CD4-positive, alpha-beta T cell (primary cell): ENCODE measurements around the gene LYRM9. TPM values are rescaled to one million over a fixed set of nuclear protein-coding genes. Genes with fewer than 3 reads are reported as not detected.

Experiments
- ATAC-seq: fragments of 200-7000 bp; cut with Tn5 transposase; one replicate; pipeline ENCODE4 v1.10.0; 2022; ENCODE audit warnings: mild to moderate bottlenecking; ENCODE audit not compliant: poor library complexity
- CTCF ChIA-PET: fragments of 350-600 bp; sonication (Branson Sonifier 250); formaldehyde crosslinking; loops from one replicate; lab custom pipeline; 2021; ENCODE audit warnings: antibody characterized with exemption, inconsistent platforms; lab: Charles Lee
- POLR2A ChIA-PET: fragments of 350-600 bp; sonication (Branson Sonifier 250); formaldehyde crosslinking; loops from one replicate; lab custom pipeline; 2021; ENCODE audit warnings: antibody characterized with exemption, inconsistent platforms; lab: Charles Lee
- DNase-seq, 14 experiments: peaks; one replicate each; pipeline ENCODE4 v3.0.0-alpha.2; 2013 to 2020; ENCODE audit warnings: mixed read lengths in 2 of 14
- H3K27ac ChIP-seq, 2 donors: one replicate each; pipeline versions ENCODE4 v1.5.1 to v1.7.0; 2013; ENCODE audit warnings: low read length in 2 of 2, low read depth in 1 of 2, mild to moderate bottlenecking in 1 of 2
- H3K27me3 ChIP-seq, 2 experiments: 1 replicate in 1 of 2; 2 replicates in 1 of 2; pipeline versions ENCODE4 v1.6.1 to v1.7.0; 2013; ENCODE audit warnings: low read length in 2 of 2, control low read depth in 1 of 2, mild to moderate bottlenecking in 1 of 2, moderate library complexity in 1 of 2; ENCODE audit not compliant: insufficient read depth in 2 of 2, control insufficient read depth in 1 of 2
- H3K36me3 ChIP-seq: one replicate; pipeline ENCODE4 v1.6.1; 2013; ENCODE audit warnings: low read length, control low read depth; ENCODE audit not compliant: insufficient read depth
- H3K4me1 ChIP-seq: one replicate; pipeline ENCODE4 v1.6.1; 2013; ENCODE audit warnings: low read length, control low read depth; ENCODE audit not compliant: insufficient read depth
- H3K4me3 ChIP-seq: one replicate; pipeline ENCODE4 v1.5.1; 2013; ENCODE audit warnings: mild to moderate bottlenecking, low read length, moderate library complexity
- H3K9me3 ChIP-seq, 2 experiments: 1 replicate in 1 of 2; 2 replicates in 1 of 2; pipeline versions ENCODE4 v1.6.1 to v1.7.0; 2013; ENCODE audit warnings: low read length in 2 of 2, mild to moderate bottlenecking in 2 of 2, control low read depth in 1 of 2, moderate library complexity in 1 of 2; ENCODE audit not compliant: control insufficient read depth in 1 of 2, insufficient read depth in 1 of 2
- H3K27ac Mint-ChIP-seq: one replicate; pipeline ENCODE4 v1.8.0; 2020; ENCODE audit warnings: mixed read lengths
- H3K27me3 Mint-ChIP-seq: one replicate; pipeline ENCODE4 v1.8.0; 2021; ENCODE audit warnings: mixed read lengths
- H3K36me3 Mint-ChIP-seq: one replicate; pipeline ENCODE4 v1.8.0; 2021; ENCODE audit warnings: low read depth, mixed read lengths
- H3K4me1 Mint-ChIP-seq: one replicate; pipeline ENCODE4 v1.8.0; 2021; ENCODE audit warnings: low read depth, mixed read lengths
- H3K4me3 Mint-ChIP-seq: one replicate; pipeline ENCODE4 v1.8.0; 2020; ENCODE audit warnings: mild to moderate bottlenecking, mixed read lengths
- H3K9me3 Mint-ChIP-seq: one replicate; pipeline ENCODE4 v1.8.0; 2020; ENCODE audit warnings: mixed read lengths
- intact Hi-C, 2 experiments: fragments of 100-400 bp; cut with DNase I in 1 of 2; cut with micrococcal nuclease in 1 of 2; formaldehyde crosslinking; loops; one replicate each; pipeline versions ENCODE4 v1.15.1 to v1.9.0; 2023 to 2025; cut with DNase I, micrococcal nuclease
- total RNA-seq, 174 experiments: library from RNA in 2 of 174; stranded (reverse) in 2 of 174; gene quantifications; one replicate each; pipeline ENCODE4 v1.2.3 and lab custom pipeline; 2021 to 2026
- TF ChIP-seq, protein P1 (sequence below): fragments of 200-600 bp; IDR thresholded peaks from one replicate; pipeline ENCODE4 v1.8.0; 2022; ENCODE audit warnings: antibody characterized with exemption, mild to moderate bottlenecking

The LYRM9 gene
- total RNA-seq, 2 experiments from 2014 or later, result 13.0 to 15.7 TPM

DNA sequence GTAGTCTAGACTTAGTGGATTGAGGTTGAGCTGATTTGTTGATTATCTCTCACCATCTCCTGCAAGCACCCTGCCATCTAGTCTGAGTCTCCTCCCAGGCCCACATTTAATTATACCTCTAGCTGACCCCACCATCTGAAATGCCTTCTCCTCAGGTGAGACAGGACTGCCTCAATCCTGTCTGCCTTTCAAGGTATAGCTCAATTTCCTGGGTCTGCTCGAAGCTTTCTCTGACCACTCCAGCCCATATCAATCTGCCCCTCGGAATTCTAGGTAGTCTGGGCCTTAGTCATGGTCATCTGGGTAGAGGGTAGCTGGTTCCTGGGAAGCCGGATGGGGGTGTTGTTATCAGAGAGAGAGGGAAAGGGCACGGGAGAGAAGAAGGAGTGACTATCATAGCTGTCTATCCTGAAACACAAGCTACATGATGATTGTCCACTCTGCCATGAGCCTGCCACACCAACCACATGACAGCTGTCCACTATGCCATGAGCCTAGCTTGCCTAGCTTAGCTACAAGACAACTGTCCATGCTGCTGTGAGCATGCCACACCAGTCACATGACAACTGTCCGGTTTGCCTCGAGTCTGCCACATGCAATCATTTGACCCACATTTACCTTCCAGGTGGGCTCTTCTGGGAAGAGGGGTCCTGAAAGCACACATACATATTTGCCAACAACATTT is 34.4 kb downstream of the LYRM9 start:
- ChIA-PET CTCF (interaction anchor here (1.3 kb wide), 1 partner anchor 53 kb away, joined by 3 read pairs; no protein-coding TSS in a partner anchor), POLR2A (no interaction called here)
- H3K9me3 ChIP-seq, result no peaks in the 10 kb centered on the region
- TF ChIP-seq, protein P1, sequence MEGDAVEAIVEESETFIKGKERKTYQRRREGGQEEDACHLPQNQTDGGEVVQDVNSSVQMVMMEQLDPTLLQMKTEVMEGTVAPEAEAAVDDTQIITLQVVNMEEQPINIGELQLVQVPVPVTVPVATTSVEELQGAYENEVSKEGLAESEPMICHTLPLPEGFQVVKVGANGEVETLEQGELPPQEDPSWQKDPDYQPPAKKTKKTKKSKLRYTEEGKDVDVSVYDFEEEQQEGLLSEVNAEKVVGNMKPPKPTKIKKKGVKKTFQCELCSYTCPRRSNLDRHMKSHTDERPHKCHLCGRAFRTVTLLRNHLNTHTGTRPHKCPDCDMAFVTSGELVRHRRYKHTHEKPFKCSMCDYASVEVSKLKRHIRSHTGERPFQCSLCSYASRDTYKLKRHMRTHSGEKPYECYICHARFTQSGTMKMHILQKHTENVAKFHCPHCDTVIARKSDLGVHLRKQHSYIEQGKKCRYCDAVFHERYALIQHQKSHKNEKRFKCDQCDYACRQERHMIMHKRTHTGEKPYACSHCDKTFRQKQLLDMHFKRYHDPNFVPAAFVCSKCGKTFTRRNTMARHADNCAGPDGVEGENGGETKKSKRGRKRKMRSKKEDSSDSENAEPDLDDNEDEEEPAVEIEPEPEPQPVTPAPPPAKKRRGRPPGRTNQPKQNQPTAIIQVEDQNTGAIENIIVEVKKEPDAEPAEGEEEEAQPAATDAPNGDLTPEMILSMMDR, result no peak
- H3K27me3 Mint-ChIP-seq, result no peaks in the 10 kb centered on the region
- DNase-seq (no peak), ATAC-seq (no peak)
- H3K4me1 Mint-ChIP-seq, result no peaks in the 10 kb centered on the region
- no peaks in the 10 kb centered on the region for H3K9me3 Mint-ChIP-seq
- no peaks in the 10 kb centered on the region for H3K36me3 ChIP-seq
- no peak overlapping the region for H3K4me3 Mint-ChIP-seq
- no peaks in the 10 kb centered on the region for H3K36me3 Mint-ChIP-seq
- H3K4me1 ChIP-seq, result no peaks in the 10 kb centered on the region
- H3K27ac ChIP-seq, result no peak overlapping the region
- intact Hi-C loops, result no loop called here
- no peak overlapping the region for H3K27ac Mint-ChIP-seq
- no peak overlapping the region for H3K4me3 ChIP-seq
- H3K27me3 ChIP-seq, result no peaks in the 10 kb centered on the region

DNA sequence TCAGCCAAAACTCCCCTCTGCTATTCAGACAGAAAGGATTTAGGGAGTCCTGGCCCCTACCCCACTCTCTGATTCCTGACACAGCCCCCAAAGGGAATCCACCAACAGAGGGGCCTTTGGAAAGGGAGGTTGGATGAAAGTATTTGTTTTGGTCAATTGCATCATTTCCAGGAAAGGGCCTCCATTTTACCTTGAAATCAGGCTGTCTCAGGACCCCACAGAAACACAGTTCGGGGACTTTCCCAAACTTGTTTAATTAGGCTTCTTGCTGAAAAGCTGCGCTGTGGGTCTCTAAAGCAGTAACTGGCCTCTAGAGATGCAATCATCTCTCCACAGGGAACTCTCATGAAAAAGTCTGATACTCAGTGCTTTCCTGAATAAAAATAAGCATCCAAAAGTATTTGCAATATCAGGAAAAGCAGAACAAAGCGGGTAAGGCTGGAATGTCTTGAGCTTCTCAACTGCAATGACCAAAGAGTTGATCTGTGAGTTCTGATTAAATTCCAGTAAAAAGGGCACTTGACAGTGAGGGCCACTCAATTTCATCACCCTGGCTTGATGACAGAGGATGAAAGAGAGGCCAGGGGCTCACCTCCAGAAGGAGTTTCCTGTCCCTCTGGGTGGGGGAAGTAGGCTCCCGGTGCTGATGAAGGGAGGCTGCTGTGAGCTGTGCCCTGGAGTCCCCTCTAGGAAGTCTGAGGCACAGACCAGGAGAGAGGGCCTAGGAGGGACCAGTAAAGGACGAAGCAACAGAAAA is 36.3 kb downstream of the LYRM9 start:
- intact Hi-C loops, result no loop called here
- Histone ChIP-seq H3K27ac (no peak overlapping the region), H3K9me3 (no peaks in the 10 kb centered on the region), H3K27me3 (no peaks in the 10 kb centered on the region), H3K4me1 (no peaks in the 10 kb centered on the region), H3K36me3 (no peaks in the 10 kb centered on the region), H3K4me3 (no peak overlapping the region)
- Mint-ChIP-seq H3K36me3 (no peaks in the 10 kb centered on the region), H3K9me3 (no peaks in the 10 kb centered on the region), H3K27ac (no peak overlapping the region), H3K4me3 (no peak overlapping the region), H3K27me3 (no peaks in the 10 kb centered on the region), H3K4me1 (no peaks in the 10 kb centered on the region)
- CTCF ChIA-PET, result interaction anchor here (1.3 kb wide), 1 partner anchor 51 kb away, joined by 3 read pairs; no protein-coding TSS in a partner anchor
- ATAC-seq (no peak), DNase-seq (no peak)
- POLR2A ChIA-PET, result no interaction called here
- TF ChIP-seq, protein P1, result no peak

DNA sequence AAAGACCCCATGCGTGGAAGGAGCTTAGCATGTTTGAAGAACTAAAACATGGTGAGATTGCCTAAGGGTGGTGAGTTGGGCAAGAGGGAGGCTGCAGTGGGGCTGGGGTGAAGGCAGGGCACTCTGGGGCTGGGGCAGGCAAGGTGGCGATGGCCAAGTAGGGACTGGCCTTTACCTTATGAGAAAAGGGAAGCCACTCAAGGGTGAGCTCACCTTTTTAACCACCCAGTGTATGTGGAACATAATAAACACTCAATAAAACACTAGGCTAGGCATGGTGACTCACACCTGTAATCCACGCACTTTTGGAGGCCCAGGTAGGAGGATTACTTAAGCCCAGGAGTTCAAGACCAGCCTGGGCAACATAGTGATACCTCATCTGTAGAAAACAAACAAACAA is 37.7 kb downstream of the LYRM9 start:
- no peaks in the 10 kb centered on the region for H3K4me1 ChIP-seq
- Mint-ChIP-seq H3K36me3 (no peaks in the 10 kb centered on the region), H3K4me1 (no peaks in the 10 kb centered on the region), H3K9me3 (no peaks in the 10 kb centered on the region), H3K4me3 (no peak overlapping the region), H3K27me3 (no peaks in the 10 kb centered on the region), H3K27ac (no peak overlapping the region)
- H3K9me3 ChIP-seq, result no peaks in the 10 kb centered on the region
- ChIA-PET POLR2A (no interaction called here), CTCF (no interaction called here)
- no peaks in the 10 kb centered on the region for H3K36me3 ChIP-seq
- TF ChIP-seq, protein P1, result no peak
- H3K27me3 ChIP-seq, result no peaks in the 10 kb centered on the region
- no peak overlapping the region for H3K27ac ChIP-seq
- DNase-seq (no peak), ATAC-seq (no peak)
- H3K4me3 ChIP-seq, result no peak overlapping the region
- intact Hi-C loops, result no loop called here
